DOHH2 (cell line): ENCODE results near the gene RBKS.

ENCODE experiments used
- CTCF ChIP-seq: fragments of 200-600 bp; sonication (generic); IDR thresholded peaks from one replicate; pipeline ENCODE4 v1.5.1; 2014; ENCODE audit warnings: antibody characterized with exemption, mild to moderate bottlenecking, low read depth, low read length; ENCODE audit not compliant: poor library complexity, severe bottlenecking
- EZH2phosphoT487 ChIP-seq: fragments of 200-600 bp; sonication (generic); IDR thresholded peaks from 2 replicates; pipeline ENCODE4 v1.6.1; 2017; ENCODE audit warnings: borderline replicate concordance, mild to moderate bottlenecking, antibody characterized with exemption, low read length, moderate library complexity, mixed read lengths

GRCh38 chr2:27925766-27926472 lies 35.7 kb upstream of the RBKS start:
- TF ChIP-seq CTCF: no peak
- no peak for TF ChIP-seq EZH2phosphoT487
